Measurements from ENCODE around the gene MAPKAP1.
A peak's percentile ranks its signal among the peaks of the same experiment; 100 is the strongest.

The MAPKAP1 gene

DNA sequence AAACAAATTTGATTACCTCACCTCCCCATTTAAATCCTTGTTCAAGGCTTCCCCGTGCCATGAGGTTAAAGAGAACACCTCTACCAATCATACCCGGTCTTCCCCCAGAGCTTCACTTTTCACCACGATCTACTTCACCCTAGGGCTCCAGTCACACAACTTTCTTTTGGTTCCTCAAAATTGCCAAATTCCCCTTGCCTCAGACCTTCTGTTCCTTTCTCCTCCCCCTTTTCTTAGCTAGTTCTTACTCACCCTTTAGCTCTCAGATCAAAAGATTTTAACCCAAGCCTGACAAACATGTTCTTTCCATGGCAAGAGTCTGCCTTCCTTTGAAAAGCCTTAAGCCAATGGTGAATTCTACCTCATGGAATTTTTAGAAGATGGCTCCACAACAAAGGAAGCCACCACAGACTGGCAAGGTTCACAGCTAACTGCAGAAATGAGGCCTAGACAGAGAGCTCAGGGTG lies 56.7 kb downstream of the MAPKAP1 start:
- DNase-seq = peak; percentile 87
- in situ Hi-C loops (cut with MboI; ENCODE audit: low pct_unique_long_range_greater_than_20kb, low sequenced_read_pairs) = no loop called here

DNA sequence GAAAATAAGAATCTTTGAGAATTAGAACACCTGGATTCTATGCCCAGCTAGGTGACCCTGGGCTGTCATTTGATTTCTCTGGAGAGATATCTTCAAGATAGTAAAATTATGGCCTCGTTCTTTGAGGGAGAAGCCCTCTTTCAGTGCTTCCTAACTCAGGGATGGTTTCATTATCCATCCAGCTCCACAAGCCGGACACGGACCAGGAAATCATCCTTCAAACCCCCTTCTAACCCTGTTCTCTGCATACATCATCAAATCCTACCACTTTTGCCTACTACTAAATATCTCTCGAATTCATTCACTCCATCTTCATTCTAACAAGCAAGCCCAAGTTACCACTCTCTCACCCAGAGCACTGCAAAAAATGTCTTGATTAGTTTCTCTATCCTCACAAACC lies 57.2 kb downstream of the MAPKAP1 start:
- no peak for DNase-seq

DNA sequence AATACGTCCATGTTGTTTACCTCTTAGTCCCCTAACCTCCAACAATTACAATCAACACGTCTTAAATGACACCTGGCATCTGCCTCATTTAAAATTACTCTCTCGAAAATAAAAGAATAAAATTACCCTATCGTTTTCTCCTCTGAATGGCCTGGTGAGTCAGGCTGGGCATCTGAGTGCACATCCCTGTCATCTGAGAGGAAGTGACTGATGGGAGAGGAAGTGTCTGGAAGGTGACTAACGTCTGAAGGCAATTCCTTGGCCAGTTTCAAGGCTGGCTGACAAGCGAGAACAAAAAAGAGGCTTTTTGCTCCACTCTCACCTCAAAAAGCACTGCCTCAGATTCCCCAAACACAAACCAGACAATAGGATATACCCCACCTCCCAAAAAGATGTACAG lies 57.7 kb downstream of the MAPKAP1 start:
- peak; percentile 69 for DNase-seq
- in situ Hi-C loops (cut with MboI; ENCODE audit: low pct_unique_long_range_greater_than_20kb, low sequenced_read_pairs) = no loop called here

More for the DNA sequence above, 57.2 kb downstream of the MAPKAP1 start:
- in situ Hi-C loops (cut with MboI; ENCODE audit: low pct_unique_long_range_greater_than_20kb, low sequenced_read_pairs) = no loop called here

DNA sequence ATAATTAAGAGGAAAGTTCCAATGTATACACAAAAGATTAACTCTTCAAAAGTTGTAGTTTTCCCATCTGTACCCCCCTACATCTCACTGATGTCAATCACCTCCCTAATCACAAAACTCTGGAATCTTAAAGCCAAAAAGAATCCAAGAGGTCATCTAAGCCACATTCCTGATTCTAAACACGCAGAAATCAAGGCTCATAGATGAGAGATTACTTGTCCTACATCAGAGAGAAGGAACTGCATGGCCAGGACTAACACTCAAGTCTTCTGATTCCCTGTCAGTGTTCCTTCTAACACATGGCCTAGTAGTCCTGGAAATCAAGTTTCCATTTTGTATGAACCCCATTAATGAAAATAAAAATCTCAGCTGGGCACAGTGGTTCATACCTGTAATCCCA lies 58.7 kb downstream of the MAPKAP1 start:
- no peak for DNase-seq
- in situ Hi-C loops (cut with MboI; ENCODE audit: low pct_unique_long_range_greater_than_20kb, low sequenced_read_pairs) = no loop called here

DNA sequence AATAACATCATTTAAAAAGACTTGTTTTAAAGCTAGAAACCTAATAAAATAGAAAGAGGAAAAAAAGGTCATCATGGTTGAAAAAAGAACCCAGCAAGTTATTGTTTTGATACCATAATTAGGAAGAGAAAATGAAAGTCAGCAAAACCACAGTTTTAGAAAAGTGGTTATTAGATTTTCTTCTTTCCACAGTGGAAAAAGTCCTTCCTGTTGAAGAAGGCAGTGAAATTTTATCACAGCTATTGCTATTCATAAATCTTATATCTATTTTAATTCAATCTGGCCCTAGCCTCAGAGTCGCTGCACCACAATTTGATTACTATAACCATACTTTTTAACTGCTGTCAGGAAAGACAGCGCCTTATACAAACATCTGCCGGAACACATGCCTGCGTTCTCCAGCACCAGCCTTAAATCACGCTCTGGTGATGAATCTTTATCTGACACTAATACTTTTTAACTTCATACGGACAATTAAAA lies 60.3 kb downstream of the MAPKAP1 start:
- no peak for DNase-seq
- in situ Hi-C loops (cut with MboI; ENCODE audit: low pct_unique_long_range_greater_than_20kb, low sequenced_read_pairs) = no loop called here

DNA sequence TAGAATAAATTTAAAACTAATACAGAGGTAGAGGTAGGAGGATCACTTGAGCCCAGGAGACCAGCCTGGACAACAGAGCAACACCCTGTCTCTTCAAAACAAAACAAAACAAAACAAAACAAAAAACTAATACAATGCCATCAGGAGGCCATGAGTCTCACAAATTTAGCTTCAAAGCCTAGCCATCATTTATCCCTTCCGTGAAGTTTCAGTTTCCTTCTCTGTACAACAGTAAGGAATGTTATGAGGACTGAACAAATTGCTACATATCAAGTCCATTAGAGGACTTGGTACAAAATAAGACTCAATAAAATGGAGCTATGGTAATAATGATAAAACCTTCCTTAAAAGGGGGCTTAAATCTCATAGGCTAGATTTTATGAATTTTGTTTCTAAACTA lies 60.8 kb downstream of the MAPKAP1 start:
- no peak for DNase-seq
- in situ Hi-C loops (cut with MboI; ENCODE audit: low pct_unique_long_range_greater_than_20kb, low sequenced_read_pairs) = no loop called here

DNA sequence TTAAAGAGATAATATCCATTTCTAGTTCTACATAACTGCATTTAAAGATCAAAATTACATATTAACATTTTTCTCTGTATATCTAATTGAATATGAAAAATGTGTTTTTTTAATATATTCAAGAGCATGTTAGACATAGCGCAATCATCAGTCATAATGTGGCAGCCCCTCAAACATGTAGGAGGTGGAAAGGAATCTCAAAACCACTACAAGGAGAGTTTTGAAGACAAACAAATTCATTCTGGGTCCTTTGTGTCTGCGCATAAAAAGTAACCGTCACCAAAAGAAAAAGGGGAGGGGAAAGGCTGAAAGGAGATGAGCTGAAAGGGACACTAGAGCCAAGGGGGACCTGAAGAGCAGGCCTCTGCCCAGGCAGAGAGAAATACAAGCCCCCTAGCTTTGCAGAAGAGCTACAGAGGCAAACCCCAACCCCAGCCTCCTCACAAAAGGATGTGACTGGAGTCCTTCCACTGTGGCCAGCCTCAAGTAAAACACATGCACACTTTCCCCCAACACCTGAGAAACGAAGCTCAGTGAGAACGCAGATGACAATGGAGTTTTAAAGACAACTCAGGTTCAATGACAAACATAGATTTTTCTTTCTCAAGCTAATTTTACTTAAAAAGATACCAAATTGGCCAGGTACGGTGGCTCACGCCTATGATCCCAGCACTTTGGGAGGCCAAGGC lies 62.0 kb downstream of the MAPKAP1 start:
- no peak for DNase-seq
- in situ Hi-C loops (cut with MboI; ENCODE audit: low pct_unique_long_range_greater_than_20kb, low sequenced_read_pairs) = no loop called here

DNA sequence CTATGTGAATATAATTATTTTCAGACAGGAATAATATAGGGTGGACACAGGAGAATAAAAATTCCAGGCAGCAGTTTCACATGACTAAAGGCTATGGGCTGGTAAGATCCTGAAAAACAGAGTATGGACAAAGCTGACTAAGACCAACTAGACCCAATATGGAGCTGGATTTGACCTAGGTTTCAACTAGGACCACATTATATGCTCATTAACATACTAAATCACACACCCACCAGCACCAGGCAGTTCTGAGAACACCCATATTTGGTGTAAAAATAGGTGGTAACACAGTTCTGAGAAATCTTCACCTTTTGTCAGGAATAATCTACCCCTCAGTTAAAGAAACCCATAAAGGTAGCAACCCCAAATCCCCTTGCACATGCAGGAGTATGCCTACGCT lies 64.7 kb downstream of the MAPKAP1 start:
- in situ Hi-C loops (cut with MboI; ENCODE audit: low pct_unique_long_range_greater_than_20kb, low sequenced_read_pairs) = no loop called here
- DNase-seq = no peak

DNA sequence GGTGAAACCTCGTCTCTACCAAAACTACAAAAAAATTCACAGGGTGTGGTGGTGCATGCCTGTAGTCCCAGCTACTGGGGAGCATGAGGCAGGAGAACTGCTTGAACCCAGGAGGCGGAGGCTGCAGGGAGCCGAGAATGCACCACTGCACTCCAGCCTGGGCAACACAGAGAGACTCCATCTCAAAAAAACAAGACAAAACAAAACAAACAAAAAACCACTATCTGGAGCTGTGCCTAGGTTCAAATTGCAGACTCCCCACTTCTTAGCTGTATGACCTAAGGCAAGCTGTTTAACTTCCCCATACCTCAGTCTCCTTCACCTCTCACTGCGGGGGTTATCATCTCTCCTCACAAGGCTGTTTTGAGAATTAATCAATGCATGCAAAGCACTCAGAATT lies 68.0 kb downstream of the MAPKAP1 start:
- in situ Hi-C loops (cut with MboI; ENCODE audit: low pct_unique_long_range_greater_than_20kb, low sequenced_read_pairs) = no loop called here
- no peak for DNase-seq

DNA sequence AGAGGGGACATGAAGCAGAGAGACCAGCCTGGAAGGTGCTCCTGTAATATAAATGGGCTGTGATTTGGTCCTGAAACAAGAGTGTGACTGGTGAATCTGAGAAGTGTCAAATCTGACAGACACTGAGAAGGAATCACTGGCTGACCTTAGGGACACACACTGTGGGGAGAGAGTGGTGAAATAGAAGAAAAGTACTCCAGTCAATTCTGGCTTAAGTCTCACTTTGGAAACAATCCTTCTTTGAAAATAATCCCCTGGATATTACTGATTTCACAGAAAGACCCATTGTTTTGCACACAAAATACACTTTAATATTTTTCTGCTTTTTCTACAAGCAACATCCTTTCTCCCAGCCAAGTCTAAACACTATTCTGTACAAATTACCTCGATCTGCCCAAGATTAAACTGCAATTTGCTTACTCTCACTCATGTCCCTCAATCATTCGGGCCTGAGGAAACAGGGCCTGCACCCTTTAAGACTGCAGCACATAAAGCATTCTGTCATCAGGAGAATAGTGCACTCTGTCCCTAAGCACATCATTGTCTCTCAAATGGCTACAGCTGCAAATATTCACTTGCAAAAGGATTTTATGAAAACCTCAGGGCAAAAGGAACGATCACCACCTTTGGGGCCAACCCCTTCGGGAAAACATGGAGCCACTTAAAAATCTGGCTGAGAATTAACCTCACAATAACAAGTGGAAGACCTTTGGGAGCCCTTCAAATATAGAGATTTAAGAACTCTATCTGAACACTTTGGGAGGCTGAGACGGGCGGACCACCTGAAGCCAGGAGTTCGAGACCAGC lies 68.6 kb downstream of the MAPKAP1 start:
- in situ Hi-C loops (cut with MboI; ENCODE audit: low pct_unique_long_range_greater_than_20kb, low sequenced_read_pairs) = no loop called here
- no peak for DNase-seq

DNA sequence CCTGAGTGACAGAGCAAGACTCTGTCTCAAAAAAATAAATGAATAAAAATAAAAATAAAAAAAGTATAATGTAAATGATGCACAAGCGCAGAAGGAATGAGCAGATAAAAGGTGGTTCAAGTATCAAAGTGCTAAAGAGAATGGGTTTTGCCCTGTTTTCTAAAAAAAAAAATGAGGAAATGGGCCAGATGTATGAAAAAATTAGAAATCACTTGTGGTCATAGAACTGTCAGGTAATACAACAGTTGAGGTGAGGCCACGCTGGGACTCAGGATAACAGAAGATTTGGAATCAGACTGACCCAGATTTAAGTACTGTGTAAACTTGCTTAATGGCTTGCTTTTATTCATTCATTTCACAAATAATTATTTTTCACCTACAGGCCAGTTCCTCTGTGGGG lies 69.8 kb downstream of the MAPKAP1 start:
- in situ Hi-C loops (cut with MboI; ENCODE audit: low pct_unique_long_range_greater_than_20kb, low sequenced_read_pairs) = no loop called here
- peak; percentile 15 for DNase-seq

DNA sequence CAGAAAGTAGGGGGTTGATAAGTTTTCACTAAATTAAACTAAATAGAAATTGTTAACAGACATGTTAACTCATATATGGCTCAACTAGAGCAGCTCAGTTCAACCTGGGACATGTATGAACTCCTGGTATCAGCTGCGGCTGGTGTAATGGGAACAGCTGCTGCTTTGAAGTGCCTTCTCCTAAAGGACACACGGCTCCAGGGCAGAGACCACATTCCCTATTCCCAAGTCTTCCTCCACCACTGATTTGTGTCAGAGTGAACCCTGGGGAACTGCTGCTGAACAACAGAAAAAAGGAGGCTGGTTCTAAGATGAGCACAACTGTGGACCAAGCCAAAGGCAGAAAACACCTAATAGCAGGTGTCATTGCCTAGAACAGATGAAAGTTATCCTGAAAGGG lies 71.1 kb downstream of the MAPKAP1 start:
- in situ Hi-C loops (cut with MboI; ENCODE audit: low pct_unique_long_range_greater_than_20kb, low sequenced_read_pairs) = no loop called here
- DNase-seq = no peak

DNA sequence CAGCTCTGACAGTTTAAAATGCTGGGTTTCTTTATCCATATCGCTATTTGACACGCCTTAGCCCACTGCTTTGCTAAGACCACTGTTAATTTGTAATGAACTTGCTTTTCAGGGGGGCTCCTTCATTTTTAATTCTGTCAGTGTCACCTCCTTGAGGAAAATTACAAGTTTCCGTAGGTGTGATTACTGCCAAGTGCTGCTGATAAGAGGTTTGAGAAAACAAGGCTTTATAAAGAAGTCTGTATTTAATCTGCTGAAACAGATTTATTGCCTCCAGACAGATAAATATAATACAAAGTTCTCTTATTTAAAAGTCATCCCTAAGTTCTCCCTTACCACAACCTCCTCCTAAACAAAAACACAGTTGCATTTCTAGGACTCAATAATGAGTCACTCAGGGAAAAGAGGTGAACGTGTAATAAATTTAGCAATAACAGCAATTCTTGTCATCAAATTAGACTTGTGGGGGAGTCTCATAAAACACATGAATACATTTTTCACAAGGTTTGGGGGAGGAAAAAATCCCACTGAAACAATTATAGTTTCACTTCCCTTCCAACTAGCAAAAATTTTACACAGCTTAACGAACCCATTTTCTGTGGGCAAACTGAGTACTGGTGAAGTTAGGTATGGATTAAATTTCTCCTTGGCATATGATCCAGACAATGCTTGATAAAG lies 72.8 kb downstream of the MAPKAP1 start:
- in situ Hi-C loops (cut with MboI; ENCODE audit: low pct_unique_long_range_greater_than_20kb, low sequenced_read_pairs) = no loop called here
- peak; percentile 15 for DNase-seq

DNA sequence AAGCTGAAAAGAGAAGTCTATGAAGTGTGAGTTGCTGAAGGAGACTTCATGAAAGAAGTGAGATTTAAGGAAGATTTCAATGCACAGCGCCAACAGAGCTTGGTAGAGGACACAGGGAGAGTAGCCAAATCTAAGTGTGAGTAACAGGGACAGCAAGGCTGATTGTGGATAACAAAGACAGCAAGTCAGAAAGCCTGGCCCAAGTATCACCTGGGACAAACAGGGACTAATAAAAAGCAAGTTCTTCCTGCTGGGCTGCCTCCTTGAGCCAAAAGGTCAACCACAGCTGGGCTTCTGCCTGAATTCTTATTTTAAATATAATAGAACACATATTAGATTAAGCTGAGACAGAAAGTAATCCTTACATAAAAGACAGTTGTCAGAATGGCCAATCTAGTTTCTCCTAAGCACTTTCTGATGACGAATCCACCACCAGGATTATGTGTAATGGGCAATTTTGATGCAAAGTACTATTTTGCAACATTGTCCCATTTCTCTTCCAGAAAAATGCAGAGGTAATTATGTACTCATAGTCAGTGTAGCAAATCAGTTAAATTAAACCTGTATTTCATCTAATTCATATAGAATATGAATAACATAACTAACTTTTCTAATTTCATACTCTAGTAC lies 73.8 kb downstream of the MAPKAP1 start:
- in situ Hi-C loops (cut with MboI; ENCODE audit: low pct_unique_long_range_greater_than_20kb, low sequenced_read_pairs) = no loop called here

DNA sequence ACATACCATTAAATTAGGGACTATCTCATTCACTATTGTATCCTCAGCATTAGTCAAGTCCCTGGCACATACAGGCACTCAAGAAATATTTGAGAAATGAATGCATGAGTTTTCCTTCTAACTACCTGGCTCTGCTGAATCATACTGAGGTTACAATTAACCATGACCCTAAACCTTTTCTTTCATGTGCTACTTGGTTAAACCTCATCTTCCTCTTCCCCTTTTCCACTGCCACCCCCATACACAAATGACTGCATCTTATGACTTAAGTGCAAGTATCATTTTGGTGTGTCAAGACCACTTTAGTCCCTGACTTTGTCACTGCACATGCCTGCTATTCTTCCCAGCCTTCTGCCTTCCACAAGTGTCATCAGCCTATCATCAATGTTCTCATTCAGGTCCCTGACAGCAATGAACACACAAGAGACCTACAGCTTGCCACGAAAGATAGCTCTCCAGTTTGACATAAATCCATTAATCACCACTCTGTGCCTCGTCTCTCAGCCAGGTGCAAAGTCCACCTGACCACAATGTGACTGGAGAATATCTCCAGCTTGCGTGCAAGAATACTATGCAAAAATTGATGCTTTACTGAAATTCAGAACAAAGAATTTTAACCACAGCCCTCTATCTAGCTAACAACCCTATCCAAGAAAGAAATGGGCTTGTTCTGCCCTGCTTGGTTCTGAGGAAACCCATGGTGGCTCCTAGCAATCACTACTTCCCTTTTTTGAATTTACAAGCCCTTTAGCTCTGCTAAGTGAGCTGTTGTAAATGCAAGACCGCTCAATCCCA lies 74.5 kb downstream of the MAPKAP1 start:
- DNase-seq = peak; percentile 88
- in situ Hi-C loops (cut with MboI; ENCODE audit: low pct_unique_long_range_greater_than_20kb, low sequenced_read_pairs) = no loop called here

More for the DNA sequence above, 73.8 kb downstream of the MAPKAP1 start:
- no peak for DNase-seq

DNA sequence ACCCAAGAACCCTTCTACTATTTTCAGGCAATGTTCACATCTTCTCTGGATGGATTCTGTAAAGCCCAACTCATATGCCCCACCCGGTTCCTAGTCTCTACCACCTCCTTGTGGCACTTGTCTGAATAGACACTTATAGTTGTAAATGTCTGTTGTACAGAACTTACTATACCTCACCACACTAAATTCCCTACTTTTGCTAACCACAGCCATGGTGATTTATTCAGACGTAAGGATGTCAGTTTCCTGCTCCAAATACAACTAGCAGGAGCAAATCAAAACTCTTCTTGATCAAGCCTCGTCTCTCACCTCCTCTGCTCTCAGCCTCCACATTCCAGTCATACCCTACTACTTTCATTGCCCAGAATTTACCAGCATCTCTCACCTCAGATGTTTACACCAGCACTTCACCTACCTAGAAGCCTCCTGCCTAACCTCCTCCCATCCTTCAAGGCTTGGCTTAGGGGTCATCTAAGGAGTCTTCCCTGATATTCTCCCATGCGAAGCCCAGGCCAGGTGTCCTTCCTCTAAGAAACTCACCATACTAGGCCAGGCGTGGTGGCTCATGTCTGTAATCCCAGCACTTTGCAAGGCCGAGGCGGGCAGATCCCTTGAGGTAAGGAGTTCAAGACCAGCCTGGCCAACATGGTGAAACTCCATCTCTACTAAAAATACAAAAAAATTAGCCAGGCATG lies 75.5 kb downstream of the MAPKAP1 start:
- in situ Hi-C loops (cut with MboI; ENCODE audit: low pct_unique_long_range_greater_than_20kb, low sequenced_read_pairs) = no loop called here
- DNase-seq = peak; percentile 57

DNA sequence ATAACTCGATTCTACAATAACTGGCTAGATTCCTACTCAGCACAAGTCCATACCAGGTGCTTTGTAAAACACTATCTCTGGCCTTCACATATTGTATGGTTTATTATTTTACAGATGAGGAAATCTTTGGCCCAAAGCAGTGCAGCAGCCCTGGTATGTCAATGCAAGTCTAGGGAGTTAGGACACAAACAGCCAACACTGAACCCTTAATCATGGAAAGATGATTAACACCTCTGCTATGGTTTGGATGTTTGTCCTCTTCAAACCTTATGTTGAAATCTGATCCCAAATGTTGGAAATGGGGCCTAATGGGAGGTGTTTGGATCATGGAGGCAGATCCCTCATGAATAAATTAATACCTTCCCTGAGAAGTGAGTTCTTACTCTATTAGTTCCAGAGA lies 76.6 kb downstream of the MAPKAP1 start:
- in situ Hi-C loops (cut with MboI; ENCODE audit: low pct_unique_long_range_greater_than_20kb, low sequenced_read_pairs) = no loop called here
- no peak for DNase-seq

DNA sequence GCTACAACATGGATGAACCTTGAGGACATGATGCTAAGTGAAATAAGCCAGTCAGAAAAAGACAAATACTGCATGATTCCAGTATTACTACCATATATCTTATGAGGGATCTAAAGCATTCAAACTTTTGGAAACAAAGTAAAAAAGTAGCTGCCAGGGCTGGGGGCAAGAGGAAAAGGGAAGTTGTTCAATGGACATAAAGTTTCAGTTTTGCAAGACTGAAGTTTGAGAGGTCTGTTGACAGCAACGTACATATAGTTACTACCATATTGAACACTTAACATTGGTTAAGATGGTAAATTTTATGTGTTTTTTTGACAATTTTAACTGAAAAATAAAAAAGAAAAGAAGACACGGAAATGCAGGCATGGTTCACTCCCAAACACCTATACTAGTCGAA lies 77.6 kb downstream of the MAPKAP1 start:
- DNase-seq = peak; percentile 53
- in situ Hi-C loops (cut with MboI; ENCODE audit: low pct_unique_long_range_greater_than_20kb, low sequenced_read_pairs) = no loop called here
